Lower leg skin (tissue), 4 donors: ENCODE measurements around the gene GATA2. TPM values are rescaled to one million over a fixed set of nuclear protein-coding genes. Genes with fewer than 3 reads are reported as not detected.

Source experiments
- DNase-seq, 2 donors: peaks; one replicate each; pipeline ENCODE4 v3.0.0-alpha.2; 2019; ENCODE audit warnings: low spot score in 2 of 2
- H3K4me3 ChIP-seq: fragments of 200-600 bp; sonication (generic); 2 replicates; pipeline ENCODE4 v1.5.1; 2017; ENCODE audit warnings: mild to moderate bottlenecking, low read depth; ENCODE audit not compliant: poor library complexity, severe bottlenecking
- POLR2A ChIP-seq, 2 donors: fragments of 450-650 bp; IDR thresholded peaks; one replicate each; pipeline ENCODE4 v1.6.1; 2016 to 2017; ENCODE audit warnings: antibody characterized with exemption in 2 of 2, mild to moderate bottlenecking in 1 of 2, moderate library complexity in 1 of 2
- WGBS, 2 donors: methylation state at CpG; one replicate each; pipeline ENCODE4 v1.1.5; 2018; 5-methylcytosine and 5-hydroxymethylcytosine counted together
- intact Hi-C: fragments of 100-400 bp; cut with DNase I; formaldehyde crosslinking; loops from one replicate; pipeline ENCODE4 v1.15.0; 2023; ENCODE audit warnings: low total_unique reads
- total RNA-seq, 4 donors: library from RNA; depleted of rRNA; stranded (reverse); fragments of >200 nt; gene quantifications; one replicate each; pipeline ENCODE4 v1.1.0, GENCODE V29; 2016
- TF ChIP-seq, protein P1 (sequence below), 3 donors: fragments of 450-650 bp; IDR thresholded peaks; one replicate each; pipeline ENCODE4 v1.5.1; 2016; ENCODE audit warnings: antibody characterized with exemption in 3 of 3, mild to moderate bottlenecking in 3 of 3, moderate library complexity in 2 of 3

GATA2 gene
- total RNA-seq, 4 donors from 2014 or later, result 2.3 to 9.3 (median 6.6) TPM

DNA sequence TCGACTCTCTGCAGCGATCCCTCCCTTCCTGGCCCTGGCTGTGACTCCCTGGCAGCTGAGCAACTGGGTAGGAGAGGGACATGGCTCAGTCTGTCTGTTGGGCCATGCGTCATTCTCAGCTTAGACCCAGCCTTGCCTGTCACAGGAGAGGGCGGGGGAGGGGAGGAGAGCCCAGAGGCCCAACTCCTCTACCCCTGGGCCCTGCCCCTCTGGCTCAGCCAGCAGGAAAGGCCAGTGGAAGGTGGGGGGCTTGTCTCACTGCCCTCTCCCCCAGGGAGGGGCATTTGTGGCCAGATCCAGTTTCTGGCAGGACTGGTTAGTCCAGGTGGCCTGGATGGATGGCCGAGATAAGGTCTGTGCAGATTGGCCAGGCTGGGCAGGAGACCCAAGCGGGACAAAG is 57.9 kb downstream of the GATA2 start:
- 83 to 87% methylated on average over 6 of the region's 6 CpGs for WGBS, 2 donors
- H3K4me3 ChIP-seq, result no peak overlapping the region
- no peak for DNase-seq
- TF ChIP-seq, protein P1, sequence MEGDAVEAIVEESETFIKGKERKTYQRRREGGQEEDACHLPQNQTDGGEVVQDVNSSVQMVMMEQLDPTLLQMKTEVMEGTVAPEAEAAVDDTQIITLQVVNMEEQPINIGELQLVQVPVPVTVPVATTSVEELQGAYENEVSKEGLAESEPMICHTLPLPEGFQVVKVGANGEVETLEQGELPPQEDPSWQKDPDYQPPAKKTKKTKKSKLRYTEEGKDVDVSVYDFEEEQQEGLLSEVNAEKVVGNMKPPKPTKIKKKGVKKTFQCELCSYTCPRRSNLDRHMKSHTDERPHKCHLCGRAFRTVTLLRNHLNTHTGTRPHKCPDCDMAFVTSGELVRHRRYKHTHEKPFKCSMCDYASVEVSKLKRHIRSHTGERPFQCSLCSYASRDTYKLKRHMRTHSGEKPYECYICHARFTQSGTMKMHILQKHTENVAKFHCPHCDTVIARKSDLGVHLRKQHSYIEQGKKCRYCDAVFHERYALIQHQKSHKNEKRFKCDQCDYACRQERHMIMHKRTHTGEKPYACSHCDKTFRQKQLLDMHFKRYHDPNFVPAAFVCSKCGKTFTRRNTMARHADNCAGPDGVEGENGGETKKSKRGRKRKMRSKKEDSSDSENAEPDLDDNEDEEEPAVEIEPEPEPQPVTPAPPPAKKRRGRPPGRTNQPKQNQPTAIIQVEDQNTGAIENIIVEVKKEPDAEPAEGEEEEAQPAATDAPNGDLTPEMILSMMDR (IDR thresholded peaks at IDR 0.05), result no peak
- TF ChIP-seq POLR2A (IDR thresholded peaks at IDR 0.05), result no peak
- intact Hi-C loops, result no loop called here

DNA sequence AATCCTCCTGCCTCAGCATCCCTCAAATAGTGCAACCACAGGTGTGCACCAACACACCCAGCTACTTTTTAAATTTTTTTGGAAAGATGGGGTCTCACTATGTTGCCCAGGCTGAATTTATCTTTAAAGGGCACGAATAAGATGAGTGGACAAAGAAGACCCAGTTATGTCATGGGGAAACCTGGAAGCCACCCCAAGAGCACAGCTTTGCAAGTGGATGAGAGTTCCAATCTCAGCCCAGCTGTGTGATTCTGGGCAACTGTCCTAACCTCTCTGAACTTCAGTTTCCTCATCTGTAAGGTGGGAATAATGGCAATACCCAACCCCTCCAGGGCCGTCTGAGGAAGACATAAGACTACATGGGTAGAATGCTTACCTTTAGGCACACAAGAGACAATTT is 58.5 kb downstream of the GATA2 start:
- 88 to 95% methylated on average over 2 of the region's 2 CpGs for WGBS, 2 donors
- DNase-seq, result no peak
- TF ChIP-seq POLR2A (IDR thresholded peaks at IDR 0.05), result no peak
- TF ChIP-seq, protein P1 (IDR thresholded peaks at IDR 0.05), result no peak
- H3K4me3 ChIP-seq, result no peak overlapping the region
- intact Hi-C loops, result no loop called here

DNA sequence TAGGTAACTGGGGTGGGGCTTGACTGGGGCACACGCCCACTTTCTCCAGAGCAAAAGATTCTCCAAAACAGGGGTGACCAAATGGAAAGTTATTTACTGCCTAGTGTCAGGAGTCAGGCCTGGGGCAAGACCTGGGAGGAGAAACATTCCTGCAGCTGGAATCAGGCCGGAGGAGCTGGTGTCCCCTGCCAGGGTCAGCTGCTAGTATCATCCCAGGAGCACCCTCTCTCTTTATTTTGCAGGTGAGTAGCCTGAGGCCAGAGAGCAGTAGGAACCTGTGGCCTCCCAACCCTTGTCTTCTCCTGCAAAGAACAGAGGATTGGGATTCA is 59.2 kb downstream of the GATA2 start:
- DNase-seq, result no peak

GRCh38 chr3:128432971-128433836 is 59.8 kb downstream of the GATA2 start:
- WGBS, 2 donors, result 15 to 50% methylated on average over 7 to 15 of the region's 53 CpGs
- intact Hi-C loops, result no loop called here
- no peak for DNase-seq

More for the DNA sequence above, 59.2 kb downstream of the GATA2 start:
- WGBS, 2 donors, result 17 to 81% methylated on average over 2 of the region's 2 CpGs
- TF ChIP-seq POLR2A (IDR thresholded peaks at IDR 0.05), result no peak
- TF ChIP-seq, protein P1 (IDR thresholded peaks at IDR 0.05), result no peak
- H3K4me3 ChIP-seq, result no peak overlapping the region
- intact Hi-C loops, result no loop called here

DNA sequence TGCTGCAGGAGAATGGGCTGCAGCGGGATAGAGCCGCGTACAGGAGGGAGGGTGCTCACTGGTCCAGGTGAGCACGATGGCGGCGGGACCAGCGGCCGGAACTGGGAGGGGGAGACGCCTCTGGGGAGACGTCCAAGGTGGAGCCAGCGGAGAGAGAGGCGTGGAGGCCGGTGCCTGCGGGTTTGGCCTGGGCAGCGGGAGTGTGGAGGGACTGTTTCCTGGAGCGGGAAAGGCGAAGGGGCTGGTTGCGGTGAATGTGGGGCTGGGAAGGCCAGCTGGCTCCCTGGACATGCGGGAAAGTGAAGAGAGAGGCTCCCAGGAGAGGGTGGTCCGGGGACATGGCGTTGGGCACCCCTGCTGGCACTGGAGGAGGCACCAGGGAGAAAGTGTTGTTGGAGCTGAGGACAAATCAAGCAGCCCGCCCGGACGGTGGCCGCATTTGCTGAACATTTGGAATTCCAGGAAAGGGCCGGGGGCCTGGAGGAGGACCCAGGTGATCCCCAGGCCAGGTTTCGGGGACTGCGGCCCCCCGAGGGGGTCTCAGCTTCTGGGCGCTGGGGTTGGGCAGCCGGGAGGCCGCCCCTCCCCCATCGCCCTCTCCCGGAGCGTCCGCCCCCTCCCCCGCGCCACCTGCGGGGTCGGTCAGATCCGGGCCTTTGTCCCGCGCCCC is 60.6 kb downstream of the GATA2 start:
- TF ChIP-seq POLR2A (IDR thresholded peaks at IDR 0.05), result no peak
- TF ChIP-seq, protein P1 (IDR thresholded peaks at IDR 0.05), result no peak
- no peak overlapping the region for H3K4me3 ChIP-seq
- 10 to 18% methylated on average over 26 of the region's 43 CpGs for WGBS, 2 donors
- DNase-seq, result no peak
- intact Hi-C loops, result no loop called here

More at GRCh38 chr3:128432971-128433836, 59.8 kb downstream of the GATA2 start:
- no peak overlapping the region for H3K4me3 ChIP-seq
- TF ChIP-seq, protein P1 (IDR thresholded peaks at IDR 0.05), result no peak
- TF ChIP-seq POLR2A (IDR thresholded peaks at IDR 0.05), result no peak
